Activated naive CD4-positive, alpha-beta T cell treated with anti-CD3 and anti-CD28 coated beads, Interleukin-2, amount 50 U/mL, for 24 hours (primary cell): Measurements from ENCODE around the gene RAI1.
"Not testable (repeated sequence)": the region's sequence is repeated elsewhere in the genome, so short reads cannot be mapped to it uniquely, and the experiment has no call there.

Source experiments
- H3K27ac Mint-ChIP-seq: one replicate; pipeline ENCODE4 v1.8.0; 2021; ENCODE audit warnings: mild to moderate bottlenecking, mixed read lengths
- H3K27me3 Mint-ChIP-seq: one replicate; pipeline ENCODE4 v1.8.0; 2021; ENCODE audit warnings: mixed read lengths
- H3K36me3 Mint-ChIP-seq: one replicate; pipeline ENCODE4 v1.8.0; 2021; ENCODE audit warnings: mixed read lengths
- H3K4me1 Mint-ChIP-seq: one replicate; pipeline ENCODE4 v1.8.0; 2021; ENCODE audit warnings: mixed read lengths
- H3K4me3 Mint-ChIP-seq: one replicate; pipeline ENCODE4 v1.8.0; 2021; ENCODE audit warnings: mild to moderate bottlenecking, mixed read lengths
- H3K9me3 Mint-ChIP-seq: one replicate; pipeline ENCODE4 v1.8.0; 2021; ENCODE audit warnings: mixed read lengths

RAI1 gene, protein sequence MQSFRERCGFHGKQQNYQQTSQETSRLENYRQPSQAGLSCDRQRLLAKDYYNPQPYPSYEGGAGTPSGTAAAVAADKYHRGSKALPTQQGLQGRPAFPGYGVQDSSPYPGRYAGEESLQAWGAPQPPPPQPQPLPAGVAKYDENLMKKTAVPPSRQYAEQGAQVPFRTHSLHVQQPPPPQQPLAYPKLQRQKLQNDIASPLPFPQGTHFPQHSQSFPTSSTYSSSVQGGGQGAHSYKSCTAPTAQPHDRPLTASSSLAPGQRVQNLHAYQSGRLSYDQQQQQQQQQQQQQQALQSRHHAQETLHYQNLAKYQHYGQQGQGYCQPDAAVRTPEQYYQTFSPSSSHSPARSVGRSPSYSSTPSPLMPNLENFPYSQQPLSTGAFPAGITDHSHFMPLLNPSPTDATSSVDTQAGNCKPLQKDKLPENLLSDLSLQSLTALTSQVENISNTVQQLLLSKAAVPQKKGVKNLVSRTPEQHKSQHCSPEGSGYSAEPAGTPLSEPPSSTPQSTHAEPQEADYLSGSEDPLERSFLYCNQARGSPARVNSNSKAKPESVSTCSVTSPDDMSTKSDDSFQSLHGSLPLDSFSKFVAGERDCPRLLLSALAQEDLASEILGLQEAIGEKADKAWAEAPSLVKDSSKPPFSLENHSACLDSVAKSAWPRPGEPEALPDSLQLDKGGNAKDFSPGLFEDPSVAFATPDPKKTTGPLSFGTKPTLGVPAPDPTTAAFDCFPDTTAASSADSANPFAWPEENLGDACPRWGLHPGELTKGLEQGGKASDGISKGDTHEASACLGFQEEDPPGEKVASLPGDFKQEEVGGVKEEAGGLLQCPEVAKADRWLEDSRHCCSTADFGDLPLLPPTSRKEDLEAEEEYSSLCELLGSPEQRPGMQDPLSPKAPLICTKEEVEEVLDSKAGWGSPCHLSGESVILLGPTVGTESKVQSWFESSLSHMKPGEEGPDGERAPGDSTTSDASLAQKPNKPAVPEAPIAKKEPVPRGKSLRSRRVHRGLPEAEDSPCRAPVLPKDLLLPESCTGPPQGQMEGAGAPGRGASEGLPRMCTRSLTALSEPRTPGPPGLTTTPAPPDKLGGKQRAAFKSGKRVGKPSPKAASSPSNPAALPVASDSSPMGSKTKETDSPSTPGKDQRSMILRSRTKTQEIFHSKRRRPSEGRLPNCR (N-terminal part only)

DNA sequence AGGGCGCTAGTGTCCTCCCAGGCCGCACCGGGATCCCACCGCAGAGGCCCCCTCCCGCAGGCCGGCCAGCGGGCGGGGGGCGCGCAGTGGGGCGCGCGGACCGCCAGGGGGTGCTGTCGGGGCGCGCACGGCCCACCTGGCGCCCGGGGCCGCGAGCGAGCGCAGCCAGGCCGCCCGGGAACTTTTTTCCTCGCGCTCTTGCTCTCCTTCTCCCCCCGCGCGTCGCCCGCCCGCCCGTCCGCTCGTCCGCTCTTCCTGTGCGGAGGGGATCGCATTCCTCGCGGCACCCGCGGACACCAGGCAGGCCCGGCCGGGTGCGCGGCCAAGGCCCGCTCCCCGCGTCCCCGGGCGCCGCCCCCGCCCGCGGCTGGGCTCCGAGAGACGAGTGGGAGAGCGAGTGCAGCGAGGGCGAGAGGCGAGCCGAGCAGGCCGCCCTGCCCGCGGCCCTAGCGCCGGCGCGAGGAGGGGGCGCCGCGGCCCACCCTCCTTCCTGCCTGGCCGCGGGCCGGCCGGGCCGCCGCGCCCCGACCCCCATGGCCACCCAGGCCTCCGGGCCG lies at the start of gene RAI1:
TSS of gene RAI1 (plus strand) at position 272 of the 557 bp plus-strand sequence. CDS start 111,491 bp downstream, outside the sequence.
- H3K27me3 Mint-ChIP-seq, result no peaks in the 10 kb centered on the region
- H3K27ac Mint-ChIP-seq, result peak within 1 kb of the TSS; percentile 46
- H3K4me1 Mint-ChIP-seq, result peaks cover 41% of the 10 kb centered on the region
- H3K9me3 Mint-ChIP-seq, result no peaks in the 10 kb centered on the region
- peak within 1 kb of the TSS; percentile 86 for H3K4me3 Mint-ChIP-seq
- no peaks in the 10 kb centered on the region for H3K36me3 Mint-ChIP-seq

DNA sequence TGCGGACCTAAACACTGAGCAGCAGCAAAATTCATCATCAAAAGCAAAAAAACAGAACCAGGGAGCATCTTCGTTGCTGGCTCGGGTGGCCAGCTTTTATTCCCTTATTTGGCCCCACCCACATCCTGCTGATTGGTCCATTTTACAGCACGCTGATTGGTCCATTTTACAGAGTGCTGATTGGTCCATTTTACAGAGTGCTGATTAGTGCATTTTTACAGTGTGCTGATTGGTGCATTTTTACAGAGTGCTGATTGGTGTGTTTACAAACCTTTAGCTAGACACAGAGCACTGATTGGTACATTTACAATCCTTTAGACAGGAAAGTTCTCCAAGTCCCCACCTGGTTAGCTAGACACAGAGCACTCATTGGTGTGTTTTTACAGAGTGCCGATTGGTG lies 48.6 kb upstream of the RAI1 start:
- not testable (repeated sequence) for H3K27me3 Mint-ChIP-seq, H3K36me3 Mint-ChIP-seq, H3K9me3 Mint-ChIP-seq, H3K4me3 Mint-ChIP-seq, H3K27ac Mint-ChIP-seq
- H3K4me1 Mint-ChIP-seq, result peaks cover 12% of the 10 kb centered on the region

DNA sequence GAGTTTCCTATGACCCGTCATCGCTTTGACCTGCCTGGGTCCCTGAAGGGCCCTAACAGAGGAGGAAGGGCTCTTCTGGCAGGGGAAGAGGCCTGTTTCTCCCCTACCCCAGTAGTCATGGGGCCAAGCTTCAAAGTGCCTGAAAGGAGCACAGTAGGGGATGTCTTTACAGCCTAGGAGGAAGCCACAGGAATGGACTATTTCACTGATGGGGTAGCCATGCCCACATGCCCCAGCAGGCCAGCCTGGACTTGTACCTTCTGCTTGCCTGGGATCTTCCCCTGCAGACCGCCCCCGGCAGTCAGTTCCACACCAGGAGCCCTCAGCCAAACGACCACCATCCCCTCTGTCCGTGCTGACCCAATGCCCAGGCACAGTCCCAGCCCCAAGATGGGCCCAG lies 47.9 kb upstream of the RAI1 start:
- no peaks in the 10 kb centered on the region for H3K36me3 Mint-ChIP-seq
- H3K27me3 Mint-ChIP-seq, result no peaks in the 10 kb centered on the region
- no peak overlapping the region for H3K4me3 Mint-ChIP-seq
- H3K9me3 Mint-ChIP-seq, result no peaks in the 10 kb centered on the region
- peaks cover 12% of the 10 kb centered on the region for H3K4me1 Mint-ChIP-seq
- no peak overlapping the region for H3K27ac Mint-ChIP-seq

DNA sequence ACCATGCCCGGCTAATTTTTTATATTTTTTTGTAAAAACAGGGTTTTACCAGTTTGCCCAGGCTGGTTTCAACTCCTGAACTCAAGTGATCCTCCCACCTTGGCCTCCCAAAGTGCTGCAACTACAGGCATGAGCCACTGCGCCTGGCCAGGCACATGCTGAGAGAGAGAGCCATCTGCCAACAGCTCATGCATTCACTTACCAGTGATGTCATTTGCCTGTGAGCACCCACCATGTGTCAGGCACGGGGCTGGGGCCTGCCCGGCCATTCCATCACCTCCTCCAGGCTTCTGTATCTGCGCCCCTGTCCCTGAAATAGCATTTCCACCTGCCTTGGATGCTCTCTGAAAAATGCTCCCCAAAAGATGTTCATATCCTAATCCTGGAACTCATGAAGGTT lies 46.1 kb upstream of the RAI1 start:
- H3K9me3 Mint-ChIP-seq, result no peaks in the 10 kb centered on the region
- no peak overlapping the region for H3K27ac Mint-ChIP-seq
- H3K36me3 Mint-ChIP-seq, result no peaks in the 10 kb centered on the region
- no peak overlapping the region for H3K4me3 Mint-ChIP-seq
- no peaks in the 10 kb centered on the region for H3K4me1 Mint-ChIP-seq
- no peaks in the 10 kb centered on the region for H3K27me3 Mint-ChIP-seq

DNA sequence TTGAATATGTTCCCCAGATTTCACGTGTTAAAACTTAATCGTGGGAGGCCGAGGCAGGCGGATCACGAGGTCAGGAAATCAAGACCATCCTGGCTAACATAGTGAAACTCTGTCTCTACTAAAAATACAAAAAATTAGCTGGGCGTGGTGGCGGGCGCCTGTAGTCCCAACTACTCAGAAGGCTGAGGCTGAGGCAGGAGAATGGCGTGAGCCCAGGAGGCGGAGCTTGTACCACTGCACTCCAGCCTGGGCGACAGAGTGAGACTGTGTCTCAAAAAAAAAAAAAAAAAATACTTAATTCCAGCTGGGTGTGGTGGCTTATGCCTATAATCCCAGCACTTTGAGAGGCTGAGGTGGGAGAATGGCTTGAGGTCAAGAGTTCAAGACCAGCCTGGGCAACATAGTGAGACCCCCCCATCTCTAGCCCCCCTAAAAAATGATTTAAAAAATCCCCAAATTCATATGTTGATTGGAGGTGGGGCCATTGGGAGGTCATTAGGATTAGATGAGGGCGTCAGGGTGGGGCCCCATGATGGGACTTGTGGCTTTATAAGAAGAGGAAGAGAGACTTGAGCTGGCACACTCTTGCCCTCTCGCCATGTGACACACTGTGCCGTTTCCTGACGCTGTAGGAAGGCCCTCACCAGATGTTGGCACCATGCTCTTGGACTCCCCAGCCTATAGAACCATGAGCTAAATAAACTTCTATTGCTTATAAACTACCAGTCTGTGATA lies 45.6 kb upstream of the RAI1 start:
- not testable (repeated sequence) for H3K36me3 Mint-ChIP-seq, H3K4me3 Mint-ChIP-seq, H3K9me3 Mint-ChIP-seq, H3K27ac Mint-ChIP-seq, H3K27me3 Mint-ChIP-seq, H3K4me1 Mint-ChIP-seq

DNA sequence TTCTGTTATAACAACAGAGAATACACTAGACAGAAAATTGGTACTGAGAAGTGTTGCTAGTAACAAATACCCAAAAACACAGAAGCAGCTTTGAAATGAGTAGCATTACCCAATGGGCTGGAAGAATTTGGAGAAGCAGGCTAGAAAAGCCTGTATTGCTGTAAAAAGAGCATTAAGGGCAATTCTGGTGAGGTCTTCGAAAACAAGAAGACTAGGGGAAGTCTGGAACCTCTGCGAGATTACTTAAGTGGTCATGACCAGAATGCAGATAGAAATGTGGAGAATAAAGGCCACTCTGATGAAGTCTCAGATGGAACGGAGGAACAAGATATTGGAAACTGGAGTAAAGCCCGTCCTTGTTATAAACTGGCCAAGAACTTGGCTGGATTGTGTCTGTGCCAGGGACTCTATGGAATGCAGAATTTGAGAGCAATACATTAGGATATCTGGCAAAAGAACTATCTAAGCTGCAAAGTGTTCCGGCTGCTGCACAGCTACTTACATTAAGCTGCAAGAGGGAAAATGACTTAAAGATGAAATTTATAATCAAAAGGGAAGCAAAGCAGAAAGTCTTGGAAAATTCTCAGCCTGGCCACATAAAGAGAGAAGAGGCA lies 44.9 kb upstream of the RAI1 start:
- no peak overlapping the region for H3K27ac Mint-ChIP-seq
- H3K4me3 Mint-ChIP-seq, result no peak overlapping the region
- no peaks in the 10 kb centered on the region for H3K36me3 Mint-ChIP-seq
- H3K9me3 Mint-ChIP-seq, result no peaks in the 10 kb centered on the region
- no peaks in the 10 kb centered on the region for H3K4me1 Mint-ChIP-seq
- H3K27me3 Mint-ChIP-seq, result no peaks in the 10 kb centered on the region

DNA sequence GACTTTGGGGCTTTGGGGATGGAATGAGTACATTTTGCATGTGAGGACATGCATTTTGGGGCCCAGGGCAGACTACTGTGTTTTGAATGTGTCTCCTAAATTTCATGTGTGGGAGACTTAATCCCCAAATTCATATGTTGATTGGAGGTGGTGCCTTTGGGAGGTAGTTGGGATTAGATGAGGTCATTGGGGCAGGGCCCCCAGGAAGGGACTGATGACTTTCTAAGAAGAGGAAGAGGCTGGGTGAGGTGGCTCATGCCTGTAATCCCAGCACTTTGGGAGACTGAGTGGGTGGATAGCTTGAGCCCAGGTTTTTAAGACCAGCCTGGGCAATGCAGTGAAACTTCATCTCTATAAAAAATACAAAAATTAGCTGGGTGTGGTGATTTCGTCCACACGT lies 42.8 kb upstream of the RAI1 start:
- Mint-ChIP-seq H3K4me3 (no peak overlapping the region), H3K4me1 (no peaks in the 10 kb centered on the region), H3K27me3 (no peaks in the 10 kb centered on the region), H3K9me3 (no peaks in the 10 kb centered on the region), H3K36me3 (no peaks in the 10 kb centered on the region), H3K27ac (peak overlapping the region; percentile 12)

DNA sequence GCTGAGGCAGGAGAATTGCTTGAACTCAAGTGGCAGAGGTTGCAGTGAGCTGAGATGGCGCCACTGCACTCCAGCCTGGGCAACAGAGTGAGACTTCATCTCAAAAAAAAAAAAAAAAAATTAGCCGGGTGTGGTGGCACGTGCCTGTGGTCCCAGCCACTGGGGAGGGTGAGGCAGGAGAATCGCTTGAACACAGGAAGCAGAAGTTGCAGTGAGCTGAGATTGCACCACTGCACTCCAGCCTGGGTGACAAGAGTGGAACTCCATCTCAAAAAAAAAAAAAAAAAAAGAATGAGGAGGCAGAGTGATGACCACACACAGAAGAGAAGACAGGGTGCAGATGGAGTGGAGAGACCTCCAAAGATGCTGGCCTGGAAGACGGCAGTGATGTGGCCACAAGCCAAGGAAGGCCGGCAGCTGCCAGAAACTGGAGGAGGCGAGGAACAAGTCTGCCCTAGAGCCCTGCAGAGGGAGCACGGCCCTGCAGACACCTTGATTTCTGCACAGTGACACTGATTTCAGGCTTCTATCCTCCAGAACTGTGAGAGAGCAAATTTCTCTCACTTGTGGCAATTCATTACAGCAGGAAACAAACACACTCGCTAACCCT lies 41.5 kb upstream of the RAI1 start:
- not testable (repeated sequence) for H3K36me3 Mint-ChIP-seq, H3K9me3 Mint-ChIP-seq, H3K4me3 Mint-ChIP-seq, H3K27me3 Mint-ChIP-seq, H3K4me1 Mint-ChIP-seq, H3K27ac Mint-ChIP-seq

DNA sequence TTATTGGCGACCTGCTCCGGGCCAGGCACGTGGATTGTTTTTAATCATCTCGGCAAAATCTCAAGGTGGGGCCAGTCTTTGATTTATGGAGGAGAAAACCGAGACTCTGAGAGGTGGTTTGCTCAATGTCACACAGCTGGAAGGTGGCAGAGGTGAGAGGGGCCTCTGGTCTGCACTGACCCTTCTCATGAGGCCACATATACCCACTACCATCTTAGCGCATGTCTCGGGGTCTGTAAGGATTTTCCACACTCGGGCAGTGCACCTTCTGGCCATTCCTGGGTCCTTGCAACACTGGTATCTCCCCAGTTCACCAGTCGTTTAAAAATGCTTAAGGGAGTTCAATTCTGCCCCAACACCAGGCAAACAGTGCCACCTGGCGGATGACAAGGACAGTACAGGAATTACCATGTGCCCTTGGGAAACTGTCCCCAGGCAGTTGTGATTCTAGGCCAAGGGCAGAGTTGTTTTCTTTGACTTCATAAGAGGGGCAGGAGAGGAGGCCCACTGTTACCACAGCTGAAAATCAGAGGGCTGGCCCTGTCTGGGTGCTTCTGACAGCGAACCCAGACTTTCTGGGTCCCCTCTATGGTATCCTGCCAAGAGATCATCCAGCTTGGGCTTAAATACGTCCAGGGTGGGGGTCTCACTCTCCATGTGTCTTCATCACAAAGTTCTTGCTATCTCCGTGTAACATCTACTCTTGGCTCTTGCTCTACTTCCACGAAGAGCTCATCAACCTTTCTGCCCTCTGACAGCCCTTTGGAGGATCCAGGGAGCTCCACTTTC lies 39.4 kb upstream of the RAI1 start:
- no peaks in the 10 kb centered on the region for H3K27me3 Mint-ChIP-seq
- no peaks in the 10 kb centered on the region for H3K9me3 Mint-ChIP-seq
- H3K4me1 Mint-ChIP-seq, result no peaks in the 10 kb centered on the region
- H3K27ac Mint-ChIP-seq, result no peak overlapping the region
- no peak overlapping the region for H3K4me3 Mint-ChIP-seq
- H3K36me3 Mint-ChIP-seq, result no peaks in the 10 kb centered on the region

DNA sequence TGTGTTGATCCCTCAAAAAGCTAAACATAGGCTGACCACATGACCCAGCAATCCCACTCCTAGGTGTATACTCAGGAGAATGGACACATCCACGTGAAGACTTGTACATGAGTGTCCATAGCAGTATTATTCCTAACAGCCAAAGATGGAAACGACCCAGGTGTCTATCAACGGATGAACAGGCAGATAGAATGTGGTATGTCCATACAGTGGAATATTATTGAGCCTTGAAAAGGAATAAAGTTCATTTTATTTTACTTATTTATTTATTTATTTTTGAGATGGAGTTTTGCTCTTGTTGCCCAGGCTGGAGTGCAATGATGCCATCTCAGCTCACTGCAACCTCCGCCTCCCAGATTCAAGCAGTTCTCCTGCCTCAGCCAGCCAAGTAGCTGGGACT lies 36.1 kb upstream of the RAI1 start:
- not testable (repeated sequence) for H3K36me3 Mint-ChIP-seq, H3K4me3 Mint-ChIP-seq, H3K27me3 Mint-ChIP-seq, H3K9me3 Mint-ChIP-seq, H3K4me1 Mint-ChIP-seq, H3K27ac Mint-ChIP-seq

DNA sequence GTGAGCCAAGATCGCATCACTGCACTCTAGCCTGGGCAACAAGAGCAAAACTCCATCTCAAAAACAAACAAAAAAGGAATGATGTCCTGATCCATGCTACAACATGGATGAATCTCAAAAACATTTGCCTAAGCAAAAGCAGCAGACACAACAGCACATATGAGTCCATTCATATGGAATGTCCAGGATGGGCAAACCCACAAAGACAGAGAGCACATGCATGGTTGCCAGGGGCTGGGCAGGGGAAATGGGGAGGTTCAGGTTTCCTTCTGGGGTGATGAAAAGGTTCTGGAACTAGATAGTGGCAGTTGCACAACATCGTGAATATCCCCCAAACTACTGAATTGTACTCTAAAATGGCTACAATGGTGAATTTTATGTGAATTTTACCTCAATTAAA lies 35.3 kb upstream of the RAI1 start:
- Mint-ChIP-seq H3K9me3 (no peaks in the 10 kb centered on the region), H3K27ac (no peak overlapping the region), H3K4me3 (no peak overlapping the region), H3K4me1 (no peaks in the 10 kb centered on the region), H3K36me3 (no peaks in the 10 kb centered on the region), H3K27me3 (no peaks in the 10 kb centered on the region)

DNA sequence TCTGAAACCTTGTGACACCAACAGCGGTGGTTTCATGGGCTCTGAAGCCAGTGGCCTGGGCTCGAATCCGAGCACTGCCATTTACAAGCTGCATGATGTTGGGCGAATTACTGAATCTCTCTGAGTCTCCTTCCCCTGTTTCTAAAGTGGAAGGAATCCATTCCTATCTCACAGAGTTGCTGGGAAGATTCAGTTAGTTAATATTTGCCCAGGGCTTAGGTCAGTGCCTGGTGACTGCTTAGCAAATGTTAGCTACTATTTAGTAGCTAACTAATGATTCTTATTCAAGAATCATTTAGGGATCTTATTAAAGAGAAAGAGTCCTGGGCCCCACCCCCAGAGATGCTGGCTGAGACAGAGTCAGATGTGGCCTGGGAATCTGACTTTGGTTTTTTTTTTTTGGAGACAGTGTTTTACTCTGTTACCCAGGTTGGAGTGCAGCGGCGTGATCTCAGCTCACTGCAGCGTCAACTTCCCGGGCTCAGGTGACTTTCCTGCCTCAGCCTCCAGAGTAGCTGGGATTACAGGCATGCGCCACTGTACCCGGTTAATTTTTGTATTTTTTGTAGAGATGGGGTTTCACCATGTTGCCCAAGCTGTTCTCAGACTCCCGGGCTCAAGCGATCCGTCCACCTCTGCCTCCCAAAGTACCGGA lies 33.6 kb upstream of the RAI1 start:
- H3K4me3 Mint-ChIP-seq, result no peak overlapping the region
- no peaks in the 10 kb centered on the region for H3K36me3 Mint-ChIP-seq
- no peaks in the 10 kb centered on the region for H3K9me3 Mint-ChIP-seq
- no peaks in the 10 kb centered on the region for H3K4me1 Mint-ChIP-seq
- no peaks in the 10 kb centered on the region for H3K27me3 Mint-ChIP-seq
- no peak overlapping the region for H3K27ac Mint-ChIP-seq

DNA sequence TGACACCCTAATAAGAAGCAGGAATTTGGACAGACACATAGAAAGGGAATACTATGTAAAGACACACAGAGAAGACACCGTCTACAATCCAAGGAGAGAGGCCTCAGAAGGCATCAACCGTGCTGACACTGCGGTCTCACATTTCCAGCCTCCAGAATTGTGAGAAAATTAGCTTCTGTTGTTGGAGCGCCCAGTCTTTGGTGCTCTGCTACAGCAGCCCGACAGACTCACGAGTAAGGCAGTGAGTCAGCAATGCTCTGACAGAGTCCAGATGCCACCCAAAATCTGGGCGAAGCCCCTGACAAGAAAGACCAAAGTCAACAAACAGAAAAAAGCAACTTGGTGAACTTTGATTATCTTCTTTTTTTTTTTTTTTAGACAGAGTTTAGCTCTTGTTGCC lies 32.5 kb upstream of the RAI1 start:
- Mint-ChIP-seq H3K4me3 (no peak overlapping the region), H3K27ac (no peak overlapping the region), H3K9me3 (no peaks in the 10 kb centered on the region), H3K4me1 (no peaks in the 10 kb centered on the region), H3K36me3 (no peaks in the 10 kb centered on the region), H3K27me3 (no peaks in the 10 kb centered on the region)
